Putamen (tissue), 1 donor: ENCODE results near the gene NDE1.
"Not testable (repeated sequence)": the region's sequence is repeated elsewhere in the genome, so short reads cannot be mapped to it uniquely, and the experiment has no call there.

ENCODE experiments used
- DNase-seq: peaks from one replicate; pipeline ENCODE4 v3.0.0-alpha.2; 2016; ENCODE audit warnings: low spot score

The NDE1 gene

DNA sequence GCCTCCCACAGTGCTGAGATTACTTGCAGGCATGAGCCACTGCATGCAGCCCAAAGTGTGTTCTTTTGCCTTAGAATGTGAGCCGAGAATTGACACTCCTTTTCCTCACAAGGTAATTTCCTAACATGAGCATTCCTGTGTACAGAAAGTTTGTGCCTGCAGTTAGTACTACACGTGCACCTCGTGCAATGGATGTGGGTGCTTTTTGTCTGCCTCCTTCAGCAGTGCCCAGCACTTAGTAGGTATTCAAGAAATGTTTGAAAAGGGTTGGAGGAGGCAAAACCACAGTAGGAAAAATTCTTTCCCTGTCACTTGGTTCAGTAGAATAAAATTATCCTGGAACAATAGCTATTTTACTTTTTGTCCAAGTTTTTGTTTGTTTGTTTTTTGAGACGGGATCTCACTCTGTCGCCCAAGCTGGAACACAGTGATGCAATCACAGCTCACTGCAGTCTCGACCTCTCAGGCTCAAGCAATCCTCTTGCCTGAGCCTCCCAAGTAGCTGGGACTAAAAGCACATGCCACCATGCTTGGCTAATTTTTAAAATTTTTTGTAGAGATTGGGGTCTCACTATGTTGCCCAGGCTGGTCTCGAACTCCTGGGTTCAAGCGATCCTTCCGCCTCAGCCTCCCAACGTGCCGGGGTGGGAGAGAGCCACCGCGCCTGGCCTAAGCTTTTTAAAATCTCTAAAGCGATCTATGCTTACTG, 2.4 kb downstream of the NDE1 start:
- DNase-seq = no peak

DNA sequence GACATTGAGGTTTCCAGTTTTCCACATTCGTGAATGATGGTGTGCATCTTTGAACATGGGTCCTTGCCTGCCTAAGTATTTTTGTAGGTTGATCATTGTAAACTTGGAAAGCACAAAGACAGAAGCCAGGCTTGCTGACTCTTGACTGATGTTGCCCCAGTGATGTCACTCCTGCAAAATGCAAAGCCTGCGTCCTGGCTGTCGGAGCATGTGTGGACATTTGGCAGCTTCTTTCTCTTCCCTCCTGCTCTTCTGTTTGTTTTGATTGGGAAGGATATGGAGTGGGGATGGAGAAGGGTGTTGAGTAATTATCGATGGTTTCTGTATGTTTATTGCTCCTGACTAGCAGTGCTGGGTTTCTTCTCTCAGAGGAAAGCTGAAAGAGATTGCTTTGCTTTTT, 3.2 kb downstream of the NDE1 start:
- DNase-seq = no peak

DNA sequence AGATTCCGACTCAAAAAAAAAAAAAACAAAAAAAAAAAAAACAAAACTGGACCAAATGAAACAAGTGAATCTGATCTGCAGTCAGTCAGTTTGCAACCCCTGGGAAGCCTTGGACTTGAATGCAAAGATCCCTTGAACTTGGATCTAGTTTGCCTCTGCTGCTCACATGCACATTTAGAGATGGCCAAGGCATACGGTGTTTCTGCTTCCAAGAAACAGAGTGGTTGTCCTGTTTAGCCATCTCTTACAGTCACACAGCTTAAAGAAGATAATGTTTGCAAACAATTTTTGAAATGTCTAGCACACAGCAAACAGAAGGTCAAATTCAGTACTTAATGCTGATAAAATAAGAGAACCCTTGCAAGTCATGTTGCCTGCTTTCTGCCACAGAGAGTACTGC, 4.5 kb downstream of the NDE1 start:
- no peak for DNase-seq

GRCh38 chr16:15655561-15655960, 5.5 kb downstream of the NDE1 start:
- DNase-seq = not testable (repeated sequence)

DNA sequence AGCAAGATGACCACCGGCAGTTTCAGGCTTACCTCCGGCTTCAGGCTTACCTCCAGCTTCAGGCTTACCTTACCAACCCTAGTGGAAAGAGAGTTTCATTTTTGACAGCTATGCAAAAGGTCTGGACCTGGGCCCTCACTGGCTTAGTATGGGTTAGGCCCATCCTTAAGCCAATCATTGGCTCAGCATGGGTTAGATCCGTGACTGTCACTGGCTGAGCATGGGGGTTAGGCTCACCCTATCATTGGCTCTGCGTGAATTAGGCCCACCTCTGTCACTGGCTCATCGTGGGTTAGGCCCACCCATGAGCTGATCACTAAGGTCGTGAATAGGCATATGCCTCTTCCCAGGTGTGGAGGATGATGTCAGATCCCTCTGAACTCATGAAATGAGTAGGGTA, 8.1 kb downstream of the NDE1 start:
- no peak for DNase-seq

DNA sequence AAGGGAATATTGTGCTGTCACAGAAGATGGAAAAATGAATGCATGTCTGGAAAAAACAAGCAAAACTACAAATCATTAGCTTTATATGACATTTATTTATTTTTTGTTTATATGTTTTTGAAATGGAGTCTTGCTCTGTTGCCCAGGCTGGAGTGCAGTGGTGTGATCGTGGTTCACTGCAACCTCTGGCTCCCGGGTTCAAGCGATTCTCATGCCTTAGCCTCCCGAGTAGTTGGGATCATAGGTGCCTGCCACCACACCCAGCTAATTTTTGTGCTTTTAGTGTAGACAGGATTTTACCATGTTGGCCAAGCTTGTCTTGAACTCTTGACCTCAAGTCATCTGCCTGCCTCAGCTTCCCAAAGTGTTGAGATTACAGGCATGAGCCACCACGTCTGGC, 8.5 kb downstream of the NDE1 start:
- DNase-seq = no peak

GRCh38 chr16:15660203-15660601, 10.2 kb downstream of the NDE1 start:
- no peak for DNase-seq

DNA sequence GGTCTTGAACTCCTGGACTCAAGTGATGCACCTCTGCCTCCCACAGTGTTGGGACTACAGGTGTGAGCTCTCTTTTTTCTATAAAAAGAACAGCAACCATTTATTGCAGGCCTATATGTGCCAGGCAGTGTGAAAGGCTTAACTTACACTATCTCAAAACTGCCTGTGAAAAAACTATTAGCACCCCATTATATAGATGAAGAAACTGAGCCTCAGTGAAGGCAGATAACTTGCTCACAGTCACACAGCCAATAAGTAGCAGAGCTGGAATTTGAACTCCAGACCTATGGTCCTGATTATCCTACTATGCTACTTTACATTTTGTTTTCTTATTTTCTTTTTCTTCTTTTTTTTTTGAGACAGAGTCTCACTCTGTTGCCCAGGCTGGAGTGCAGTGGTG, 15.1 kb downstream of the NDE1 start:
- no peak for DNase-seq

DNA sequence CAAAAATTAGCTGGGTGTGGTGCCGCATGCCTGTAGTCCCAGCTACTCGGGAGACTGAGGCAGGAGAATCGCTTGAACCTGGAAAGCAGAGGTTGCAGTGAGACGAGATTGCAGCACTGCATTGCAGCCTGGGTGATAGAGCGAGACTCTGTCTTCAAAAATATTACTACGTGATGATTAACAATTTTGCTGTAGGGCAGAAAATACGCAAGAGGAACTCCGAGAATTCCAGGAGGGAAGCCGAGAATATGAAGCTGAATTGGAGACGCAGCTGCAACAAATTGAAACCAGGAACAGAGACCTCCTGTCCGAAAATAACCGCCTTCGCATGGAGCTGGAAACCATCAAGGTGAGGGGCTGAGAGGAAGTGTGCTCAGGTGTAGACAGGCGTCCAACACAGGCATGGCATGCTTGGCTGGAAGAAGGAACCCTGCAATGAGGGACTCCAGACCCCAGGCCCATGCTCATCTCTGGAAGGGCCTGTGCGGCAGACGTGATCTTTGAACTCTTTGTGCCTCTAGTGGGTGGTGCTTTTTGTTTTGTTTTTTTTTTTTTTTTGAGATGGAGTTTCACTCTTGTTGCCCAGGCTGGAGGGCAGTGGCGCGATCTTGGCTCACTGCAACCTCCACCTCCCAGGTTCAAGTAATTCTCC, 17.2 kb downstream of the NDE1 start:
- DNase-seq = no peak

DNA sequence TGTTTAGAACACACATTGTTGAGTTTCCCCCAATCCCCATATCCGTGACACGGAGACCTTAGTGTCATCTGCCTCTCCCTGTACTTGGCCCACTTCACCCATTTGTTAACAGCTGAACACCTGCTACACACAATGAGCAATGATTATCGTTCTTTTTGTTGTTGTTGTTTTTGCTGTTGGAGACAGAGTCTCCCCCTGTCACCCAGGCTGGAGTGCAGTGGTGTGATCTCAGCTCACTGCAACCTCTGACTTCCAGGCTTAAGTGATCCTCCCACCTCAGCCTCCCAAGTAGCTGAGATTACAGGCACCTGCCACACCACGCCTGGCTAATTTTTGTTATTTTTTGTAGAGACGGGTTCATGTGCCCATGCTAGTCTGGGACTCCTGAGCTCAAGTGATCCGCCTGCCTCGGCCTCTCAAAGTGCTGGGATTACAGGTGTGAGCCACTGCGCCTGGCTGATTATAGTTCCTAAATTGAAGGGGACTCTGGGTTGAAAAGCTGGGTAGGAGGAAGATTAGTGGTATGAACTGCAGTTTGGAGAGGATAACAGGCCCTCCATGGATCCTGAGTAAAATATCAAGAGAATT, 21.6 kb downstream of the NDE1 start:
- no peak for DNase-seq

DNA sequence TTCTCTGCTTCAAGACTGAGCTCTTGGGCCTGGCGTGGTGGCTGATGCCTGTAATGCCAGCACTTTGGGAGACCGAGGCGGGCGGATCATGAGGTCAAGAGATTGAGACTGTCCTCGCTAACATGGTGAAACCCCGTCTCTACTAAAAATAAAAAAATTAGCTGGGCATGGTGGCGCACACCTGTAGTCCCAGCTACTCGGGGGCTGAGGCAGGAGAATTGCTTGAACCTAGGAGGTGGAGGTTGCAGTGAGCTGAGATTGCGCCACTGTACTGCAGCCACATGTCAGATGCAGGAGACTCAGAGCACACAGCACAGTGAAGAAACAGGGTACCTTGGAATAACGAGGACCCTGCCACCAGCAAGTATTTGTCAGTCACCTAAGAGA, 22.1 kb downstream of the NDE1 start:
- DNase-seq = not testable (repeated sequence)

- peak; percentile 92 for DNase-seq
Measured at GRCh38 chr16:15672514-15673167, 22.6 kb downstream of the NDE1 start.

DNA sequence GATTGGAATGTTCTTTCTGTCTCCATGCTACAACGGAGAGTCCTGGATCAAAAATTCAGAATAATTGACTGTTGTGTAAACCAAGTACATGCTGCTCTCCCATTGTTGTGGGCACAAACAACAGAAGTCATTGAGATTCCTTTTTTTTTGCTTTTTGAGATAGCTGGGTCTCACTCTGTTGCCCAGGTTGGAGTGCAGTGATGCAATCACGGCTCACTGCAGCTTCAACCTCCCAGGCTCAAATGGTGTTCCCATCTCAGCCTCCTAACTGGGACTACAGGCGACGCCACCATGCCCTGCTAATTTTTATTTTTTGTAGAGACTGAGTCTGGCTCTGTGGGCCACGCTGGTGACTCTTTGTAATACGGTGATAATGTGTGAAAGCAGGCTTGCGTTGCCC, 24.5 kb downstream of the NDE1 start:
- no peak for DNase-seq

DNA sequence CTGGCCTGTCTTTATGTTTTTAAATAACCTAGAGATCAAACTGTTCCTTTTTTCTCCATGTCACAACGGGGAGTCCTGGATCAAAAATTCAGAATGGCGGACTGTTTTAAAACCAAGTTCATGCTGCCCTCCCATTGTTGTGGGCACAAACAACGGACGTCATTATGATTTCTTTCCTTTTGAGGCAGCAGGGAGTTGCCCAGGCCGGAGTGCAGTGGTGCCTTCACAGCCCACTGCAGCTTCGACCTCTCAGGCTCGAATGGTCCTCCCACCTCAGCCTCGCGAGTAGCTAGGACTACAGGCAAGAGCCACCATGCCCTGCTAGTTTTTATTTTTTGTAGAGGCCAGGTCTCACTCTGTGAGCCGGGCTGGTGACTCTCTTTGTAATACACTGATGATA, 26.5 kb downstream of the NDE1 start:
- DNase-seq = no peak

- no peak for DNase-seq
Measured at GRCh38 chr16:15677447-15677846, 27.4 kb downstream of the NDE1 start.

DNA sequence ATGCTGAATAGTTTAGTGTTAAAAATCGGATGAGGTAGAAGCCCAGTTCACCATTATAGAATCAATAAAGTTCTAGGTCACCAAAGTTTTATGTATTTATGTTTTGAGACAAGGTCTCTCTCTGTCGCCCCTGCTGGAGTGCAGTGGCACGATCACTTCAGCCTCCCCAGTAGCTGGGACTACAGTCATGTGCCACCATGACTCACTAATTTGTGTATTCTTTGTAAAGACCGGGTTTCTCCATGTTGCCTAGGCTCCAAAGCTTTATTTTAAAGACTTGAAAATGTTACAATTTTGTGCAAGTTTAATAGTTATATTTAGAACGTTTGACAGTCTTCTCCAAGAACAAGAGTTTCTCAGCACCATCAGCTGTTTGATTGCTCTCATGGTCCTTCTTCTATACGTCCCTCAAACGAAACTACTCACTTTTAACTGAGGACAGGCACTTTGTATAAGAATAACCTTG, 32.1 kb downstream of the NDE1 start:
- peak; percentile 62 for DNase-seq

DNA sequence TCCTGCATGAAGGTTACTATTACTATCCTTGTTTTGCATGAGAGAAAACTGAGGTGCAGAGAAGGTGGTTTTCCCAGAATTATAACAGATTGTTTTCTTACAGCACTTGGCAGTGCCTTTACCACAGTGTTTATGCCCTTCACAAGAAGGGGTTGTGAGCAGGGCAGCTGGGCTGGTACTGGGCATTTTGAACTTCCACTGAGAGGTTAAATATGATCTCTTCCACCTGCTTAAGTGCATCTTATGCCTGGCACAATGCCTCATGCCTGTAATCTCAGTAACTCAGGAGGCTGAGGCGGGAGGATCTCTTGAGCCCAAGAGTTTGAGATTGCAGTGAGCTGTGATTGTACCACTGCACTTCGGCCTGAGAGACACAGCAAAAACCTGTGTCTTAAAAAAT, 36.2 kb downstream of the NDE1 start:
- no peak for DNase-seq

- DNase-seq = no peak
Measured at GRCh38 chr16:15689290-15689689, 39.2 kb downstream of the NDE1 start.

DNA sequence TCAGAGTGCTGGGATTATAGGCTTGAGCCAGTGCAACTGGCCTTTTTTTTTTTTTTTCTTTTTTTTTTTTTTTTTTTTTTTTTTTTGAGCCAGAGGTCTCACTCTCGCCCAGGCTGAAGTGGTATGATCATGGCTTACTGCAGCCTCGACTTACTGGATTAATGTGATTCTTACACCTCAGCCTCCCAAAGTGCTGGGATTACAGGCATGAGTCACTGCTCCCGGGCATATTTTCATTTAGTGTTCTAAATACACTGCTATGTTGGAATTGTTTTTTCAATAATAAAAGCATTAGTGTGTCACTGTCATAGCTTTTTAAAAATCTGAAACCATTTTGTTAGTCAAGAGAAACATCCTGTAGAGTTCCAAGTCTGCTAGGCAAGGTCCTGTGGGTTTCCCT, 40.3 kb downstream of the NDE1 start:
- DNase-seq = no peak

DNA sequence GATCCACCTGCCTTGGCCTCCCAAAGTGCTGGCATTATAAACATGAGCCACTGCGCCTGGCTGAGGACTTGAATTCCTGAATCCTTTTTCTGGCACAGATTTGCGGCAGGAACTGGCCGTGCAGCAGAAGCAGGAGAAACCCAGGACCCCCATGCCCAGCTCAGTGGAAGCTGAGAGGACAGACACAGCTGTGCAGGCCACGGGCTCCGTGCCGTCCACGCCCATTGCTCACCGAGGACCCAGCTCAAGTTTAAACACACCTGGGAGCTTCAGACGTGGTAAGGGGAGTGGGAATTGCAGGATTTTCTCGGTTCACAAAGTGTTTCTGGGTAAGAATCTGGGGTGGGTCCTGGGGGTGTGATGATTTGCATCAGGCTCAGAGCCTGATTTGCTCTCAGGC, 41.0 kb downstream of the NDE1 start:
- DNase-seq = no peak

DNA sequence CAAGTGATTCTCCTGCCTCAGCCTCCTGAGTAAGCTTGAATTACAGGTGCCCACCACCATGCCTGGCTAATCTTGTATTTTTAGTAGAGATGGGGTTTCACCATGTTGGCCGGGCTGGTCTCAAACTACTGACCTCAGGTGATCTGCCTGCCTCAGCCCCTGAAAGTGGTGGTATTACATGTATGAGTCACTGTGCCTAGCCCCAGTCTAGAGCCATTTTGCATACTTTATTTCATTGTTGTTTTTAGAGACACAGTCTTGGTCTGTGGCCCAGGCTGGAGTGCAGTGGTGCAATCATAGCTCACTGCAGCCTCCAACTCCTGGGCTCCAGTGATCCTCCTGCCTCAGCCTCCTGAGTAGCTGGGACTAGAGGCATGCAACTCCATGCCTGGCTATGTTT, 42.5 kb downstream of the NDE1 start:
- not testable (repeated sequence) for DNase-seq

DNA sequence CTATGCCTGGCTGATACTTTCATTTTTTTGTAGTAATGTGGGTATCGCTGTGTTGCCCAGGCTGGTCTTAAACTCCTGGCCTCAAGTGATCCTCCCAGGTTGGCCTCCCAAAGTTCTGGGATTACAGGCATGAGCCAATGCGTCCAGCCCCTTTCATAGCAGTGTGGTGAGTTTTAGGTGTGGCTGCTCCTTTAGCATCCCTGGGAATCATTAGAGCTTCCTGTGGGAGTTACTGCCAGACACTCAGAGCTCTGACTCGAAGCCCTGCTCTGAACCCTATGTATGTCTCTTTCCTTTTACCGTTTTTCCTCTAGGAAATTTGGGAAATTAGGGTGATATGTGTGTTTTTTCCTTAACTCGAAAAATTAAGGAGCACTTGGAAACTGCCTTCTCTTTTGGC, 44.5 kb downstream of the NDE1 start:
- DNase-seq = no peak

- DNase-seq = no peak
Measured at GRCh38 chr16:15699819-15700218, 49.8 kb downstream of the NDE1 start.
